Fibroblast of lung (primary cell): ENCODE data around the gene PXDN. TPM values are rescaled to one million over a fixed set of nuclear protein-coding genes. Genes with fewer than 3 reads are reported as not detected.

Experiments
- DNase-seq, 2 donors: peaks; one replicate each; pipeline versions ENCODE4 v3.0.0 to v3.0.0-alpha.2; 2010; ENCODE audit warnings: low read depth in 2 of 2
- H2AFZ ChIP-seq: 2 replicates; pipeline ENCODE4 v1.5.1; 2012; ENCODE audit warnings: low read length, control low read depth, inconsistent platforms
- H3K27ac ChIP-seq: 2 replicates; pipeline ENCODE4 v1.5.1; 2011; ENCODE audit warnings: low read length, control low read depth; ENCODE audit not compliant: insufficient read depth
- H3K27me3 ChIP-seq: 2 replicates; pipeline ENCODE4 v1.5.1; 2011; ENCODE audit warnings: mild to moderate bottlenecking, low read length; ENCODE audit not compliant: control insufficient read depth, insufficient read depth
- H3K36me3 ChIP-seq: 2 replicates; pipeline ENCODE4 v1.5.1; 2011; ENCODE audit warnings: low read length; ENCODE audit not compliant: control insufficient read depth, insufficient read depth
- H3K4me1 ChIP-seq: 2 replicates; pipeline ENCODE4 v1.5.1; 2011; ENCODE audit warnings: low read length; ENCODE audit not compliant: control insufficient read depth, insufficient read depth; ENCODE audit errors: extremely low read depth
- H3K4me2 ChIP-seq: 2 replicates; pipeline ENCODE4 v1.5.1; 2011; ENCODE audit warnings: low read length, control low read depth; ENCODE audit not compliant: insufficient read depth; ENCODE audit errors: extremely low read depth
- H3K4me3 ChIP-seq, 4 experiments: fragments of 200-600 bp in 1 of 4; sonication (generic) in 1 of 4; replicated peaks in 1 of 4; 2 replicates each; pipeline ENCODE4 v1.5.1; 2011 to 2016; ENCODE audit warnings: low read length in 4 of 4, low read depth in 3 of 4, mild to moderate bottlenecking in 3 of 4, control low read depth in 2 of 4, inconsistent platforms in 1 of 4, mixed read lengths in 1 of 4; ENCODE audit not compliant: insufficient read depth in 1 of 4; ENCODE audit errors: control extremely low read depth in 1 of 4
- H3K79me2 ChIP-seq: 2 replicates; pipeline ENCODE4 v1.5.1; 2012; ENCODE audit warnings: mild to moderate bottlenecking, low read length, inconsistent platforms; ENCODE audit not compliant: control insufficient read depth, insufficient read depth
- H3K9ac ChIP-seq: 2 replicates; pipeline ENCODE4 v1.5.1; 2011; ENCODE audit warnings: mild to moderate bottlenecking, low read length, control low read depth; ENCODE audit not compliant: insufficient read depth
- H3K9me3 ChIP-seq: 2 replicates; pipeline ENCODE4 v1.5.1; 2012; ENCODE audit warnings: low read depth, low read length; ENCODE audit not compliant: control insufficient read depth, insufficient read depth
- H4K20me1 ChIP-seq: 2 replicates; pipeline ENCODE4 v1.5.1; 2011; ENCODE audit warnings: low read length; ENCODE audit not compliant: control insufficient read depth, insufficient read depth; ENCODE audit errors: extremely low read depth
- CTCF ChIP-seq, 2 donors: IDR thresholded peaks in 1 of 2; conservative IDR thresholded peaks in 1 of 2; 1 replicate in 1 of 2; 2 replicates in 1 of 2; pipeline ENCODE4 v1.5.1; 2011 to 2012; ENCODE audit warnings: low read length in 2 of 2, control low read depth in 1 of 2, inconsistent platforms in 1 of 2, low read depth in 1 of 2, mild to moderate bottlenecking in 1 of 2
- EZH2 ChIP-seq: IDR thresholded peaks from 2 replicates; pipeline ENCODE4 v1.5.1; 2012; ENCODE audit warnings: low read length, control low read depth, mild to moderate bottlenecking; ENCODE audit errors: missing control alignments
- polyA plus RNA-seq, 2 donors: library from polyadenylated mRNA; depleted of rRNA in 1 of 2; stranded (reverse) in 1 of 2; unstranded in 1 of 2; fragments of >200 nt; gene quantifications; 2 replicates each; pipeline ENCODE4 v1.2.1, GENCODE V29; 2011 to 2012; ENCODE audit warnings: missing spikeins in 1 of 2
- total RNA-seq: library from RNA; depleted of rRNA; stranded (reverse); fragments of >200 nt; gene quantifications from 2 replicates; pipeline ENCODE4 v1.2.1, GENCODE V29; 2014

The PXDN gene
- total and polyA plus RNA-seq, 2 donors (not counting 1 experiment from before 2014, with no cell fraction given), result 153 to 298 TPM

GRCh38 chr2:1740716-1741589, 3.4 kb downstream of the PXDN start:
- Histone ChIP-seq H3K9me3 (no peaks in the 10 kb centered on the region), H3K9ac (no peak overlapping the region), H3K4me2 (no peak overlapping the region), H3K36me3 (peaks cover 2% of the 10 kb centered on the region), H3K27me3 (no peaks in the 10 kb centered on the region), H4K20me1 (no peaks in the 10 kb centered on the region), H2AFZ (no peak overlapping the region), H3K4me1 (peaks cover 36% of the 10 kb centered on the region), H3K27ac (peak overlapping the region; percentile 31), H3K4me3 (no peak overlapping the region), H3K79me2 (peaks cover 62% of the 10 kb centered on the region)
- TF ChIP-seq EZH2 (no peak), CTCF (conservative IDR thresholded peaks at IDR 0.05 in 1 of 2, IDR thresholded peaks at IDR 0.05 in 1 of 2; ENCODE audit: low read depth in 1 of 2, low read length in 2 of 2) (no peak)
- no peak for DNase-seq

- no peak overlapping the region for H3K4me3 ChIP-seq
- H2AFZ ChIP-seq, result no peak overlapping the region
- TF ChIP-seq CTCF (conservative IDR thresholded peaks at IDR 0.05 in 1 of 2, IDR thresholded peaks at IDR 0.05 in 1 of 2; ENCODE audit: low read depth in 1 of 2, low read length in 2 of 2) (no peak), EZH2 (no peak)
- DNase-seq, result no peak
- peaks cover 34% of the 10 kb centered on the region for H3K4me1 ChIP-seq
- H3K9ac ChIP-seq, result peak overlapping the region; percentile 32
- no peak overlapping the region for H3K4me2 ChIP-seq
- peak overlapping the region; percentile 46 for H3K27ac ChIP-seq
- H4K20me1 ChIP-seq, result no peaks in the 10 kb centered on the region
- H3K79me2 ChIP-seq, result peaks cover 68% of the 10 kb centered on the region
- H3K27me3 ChIP-seq, result no peaks in the 10 kb centered on the region
- H3K9me3 ChIP-seq, result no peaks in the 10 kb centered on the region
- H3K36me3 ChIP-seq, result peaks cover 2% of the 10 kb centered on the region
Measured at GRCh38 chr2:1739961-1740715, 4.2 kb downstream of the PXDN start.

GRCh38 chr2:1739322-1739957, 4.9 kb downstream of the PXDN start:
- H3K9ac ChIP-seq, result peak overlapping the region; percentile 32
- no peak for DNase-seq
- H3K27ac ChIP-seq, result peak overlapping the region; percentile 46
- H3K4me3 ChIP-seq, result no peak overlapping the region
- H3K79me2 ChIP-seq, result peaks cover 74% of the 10 kb centered on the region
- no peak for TF ChIP-seq CTCF (conservative IDR thresholded peaks at IDR 0.05 in 1 of 2, IDR thresholded peaks at IDR 0.05 in 1 of 2; ENCODE audit: low read depth in 1 of 2, low read length in 2 of 2)
- no peak for TF ChIP-seq EZH2
- no peaks in the 10 kb centered on the region for H3K9me3 ChIP-seq
- no peaks in the 10 kb centered on the region for H3K27me3 ChIP-seq
- peaks cover 33% of the 10 kb centered on the region for H3K4me1 ChIP-seq
- H4K20me1 ChIP-seq, result no peaks in the 10 kb centered on the region
- H3K4me2 ChIP-seq, result no peak overlapping the region
- peaks cover 2% of the 10 kb centered on the region for H3K36me3 ChIP-seq
- no peak overlapping the region for H2AFZ ChIP-seq
